GM12878 (cell line): ENCODE data around the gene COMMD1. TPM values are rescaled to one million over a fixed set of nuclear protein-coding genes. Genes with fewer than 3 reads are reported as not detected.

Experiments used
- ATAC-seq: fragments of 200-7000 bp; cut with Tn5 transposase; 3 replicates; pipeline ENCODE4 v1.9.1; 2020; ENCODE audit warnings: mild to moderate bottlenecking, moderate library complexity
- BruUV-seq: library from RNA; stranded (reverse); fragments of 400-500 nt; replicated peaks from 2 replicates; lab custom pipeline; 2021; lab: Mats Ljungman, UMichigan
- CTCF ChIA-PET: fragments of 300-600 bp; sonication (Branson Sonifier 250); formaldehyde crosslinking; extraction: SDS; loops from one replicate; lab custom pipeline; 2021; ENCODE audit warnings: inconsistent platforms; lab: Yijun Ruan, JAX
- POLR2A ChIA-PET: fragments of 350-600 bp; formaldehyde crosslinking; extraction: SDS; loops from one replicate; lab custom pipeline; 2021; ENCODE audit warnings: inconsistent platforms; lab: Charles Lee
- RAD21 ChIA-PET: fragments of 300-600 bp; sonication (Branson Sonifier 250); formaldehyde crosslinking; loops from one replicate; lab custom pipeline; 2023; ENCODE audit warnings: antibody characterized with exemption; ENCODE audit not compliant: unreplicated experiment; lab: Charles Lee
- SMC1A ChIA-PET: fragments of 300-600 bp; sonication (Branson Sonifier 250); formaldehyde crosslinking; loops from one replicate; lab custom pipeline; 2023; ENCODE audit not compliant: unreplicated experiment, uncharacterized antibody; lab: Charles Lee
- DNase-seq: peaks from one replicate; pipeline ENCODE4 v3.0.0-alpha.2; 2011; ENCODE audit warnings: low read depth, low spot score
- FAIRE-seq: peaks from 3 replicates; lab custom pipeline; 2011; peaks lifted over from hg19 to GRCh38; lab: Jason Lieb, UNC
- H2AFZ ChIP-seq: 2 replicates; pipeline ENCODE4 v1.6.0; 2011; ENCODE audit warnings: low read depth, low read length, control low read depth; ENCODE audit not compliant: control insufficient read depth
- H3K27ac ChIP-seq: 2 replicates; pipeline ENCODE4 v1.5.1; 2011; ENCODE audit warnings: control low read depth; ENCODE audit not compliant: control insufficient read depth, insufficient read depth
- H3K27me3 ChIP-seq, 2 experiments: replicated peaks in 1 of 2; 2 replicates each; pipeline versions ENCODE4 v1.6.0 to v1.6.1; 2011; ENCODE audit warnings: low read length in 1 of 2; ENCODE audit not compliant: control insufficient read depth in 2 of 2, insufficient read depth in 2 of 2
- H3K36me3 ChIP-seq, 2 experiments: 2 replicates each; pipeline ENCODE4 v1.5.1; 2011; ENCODE audit warnings: low read length in 1 of 2; ENCODE audit not compliant: control insufficient read depth in 2 of 2, insufficient read depth in 2 of 2
- H3K4me1 ChIP-seq: 2 replicates; pipeline ENCODE4 v1.6.1; 2011; ENCODE audit warnings: mild to moderate bottlenecking, low read length, moderate library complexity, mixed read lengths; ENCODE audit not compliant: control insufficient read depth, insufficient read depth
- H3K4me2 ChIP-seq: 2 replicates; pipeline ENCODE4 v1.6.0; 2011; ENCODE audit warnings: control low read depth; ENCODE audit not compliant: control insufficient read depth, insufficient read depth
- H3K4me3 ChIP-seq: fragments of 200-600 bp; sonication (generic); 2 replicates; pipeline ENCODE4 v1.5.1; 2016
- H3K79me2 ChIP-seq: 2 replicates; pipeline ENCODE4 v1.6.0; 2011; ENCODE audit warnings: low read length; ENCODE audit not compliant: control insufficient read depth, insufficient read depth
- H3K9ac ChIP-seq: 2 replicates; pipeline ENCODE4 v1.8.0; 2011; ENCODE audit warnings: low read length, control low read depth, mixed read lengths; ENCODE audit not compliant: control insufficient read depth, insufficient read depth
- H3K9me3 ChIP-seq: replicated peaks from 3 replicates; pipeline ENCODE4 v1.5.1; 2011; ENCODE audit warnings: mild to moderate bottlenecking, low read length; ENCODE audit not compliant: control insufficient read depth, insufficient read depth
- H4K20me1 ChIP-seq: 2 replicates; pipeline ENCODE4 v1.6.0; 2011; ENCODE audit not compliant: control insufficient read depth, insufficient read depth
- ATF7 ChIP-seq: fragments of 450-650 bp; IDR thresholded peaks from 2 replicates; pipeline ENCODE4 v1.6.1; 2016; ENCODE audit warnings: low read depth, mild to moderate bottlenecking
- FOXK2 ChIP-seq: fragments of 450-650 bp; IDR thresholded peaks from 2 replicates; pipeline ENCODE4 v1.6.1; 2017; ENCODE audit warnings: mild to moderate bottlenecking, moderate library complexity
- NFYA ChIP-seq: IDR thresholded peaks from 2 replicates; pipeline ENCODE4 v1.6.1; 2011; ENCODE audit warnings: low read depth, mild to moderate bottlenecking, low read length, improper control_type of control experiment, borderline replicate concordance
- NR2C1 ChIP-seq: fragments of 450-650 bp; IDR thresholded peaks from 2 replicates; pipeline ENCODE4 v1.6.1; 2017; ENCODE audit warnings: antibody characterized with exemption, mild to moderate bottlenecking, moderate library complexity
- RAD21 ChIP-seq: IDR thresholded peaks from 2 replicates; pipeline ENCODE4 v1.6.1; 2011; ENCODE audit warnings: mild to moderate bottlenecking, low read depth, low read length, moderate library complexity; ENCODE audit not compliant: insufficient read depth
- SMAD5 ChIP-seq: IDR thresholded peaks from 2 replicates; pipeline ENCODE4 v1.6.1; 2016; ENCODE audit warnings: antibody characterized with exemption, low read depth
- TAF1 ChIP-seq: IDR thresholded peaks from 2 replicates; pipeline ENCODE4 v1.6.1; 2011; ENCODE audit warnings: mild to moderate bottlenecking, low read depth, low read length, borderline replicate concordance
- TBL1XR1 ChIP-seq: IDR thresholded peaks from 2 replicates; pipeline ENCODE4 v1.6.1; 2012; ENCODE audit warnings: low read depth, low read length, improper control_type of control experiment
- TCF3 ChIP-seq: IDR thresholded peaks from 2 replicates; pipeline ENCODE4 v1.6.1; 2012; ENCODE audit warnings: low read depth, mild to moderate bottlenecking, low read length, borderline replicate concordance; ENCODE audit not compliant: insufficient read depth
- ZNF384 ChIP-seq: IDR thresholded peaks from 2 replicates; pipeline ENCODE4 v1.6.1; 2012; ENCODE audit warnings: low read depth, mild to moderate bottlenecking, low read length, improper control_type of control experiment, borderline replicate concordance
- ZNF622 ChIP-seq: fragments of 450-650 bp; IDR thresholded peaks from 2 replicates; pipeline ENCODE4 v1.6.1; 2017; ENCODE audit warnings: mild to moderate bottlenecking, inconsistent platforms
- ZZZ3 ChIP-seq: IDR thresholded peaks from 2 replicates; pipeline ENCODE4 v1.6.1; 2011; ENCODE audit warnings: low read depth; ENCODE audit not compliant: control insufficient read depth, insufficient read length
- WGBS: methylation state at CpG from one replicate; pipeline ENCODE4 v1.1.6; 2016; ENCODE audit warnings: low lambda C conversion rate; ENCODE audit not compliant: insufficient replicate concordance, insufficient coverage; ENCODE audit errors: missing lambda C conversion rate; 5-methylcytosine and 5-hydroxymethylcytosine counted together
- in situ Hi-C: fragments of 300-500 bp; cut with MboI; formaldehyde crosslinking; loops from 9 replicates; pipeline ENCODE4 v1.14.3; 2018; ENCODE audit warnings: mixed read lengths
- intact Hi-C: fragments of 100-400 bp; cut with micrococcal nuclease; formaldehyde crosslinking; loops from one replicate; pipeline ENCODE4 v1.14.2; 2022; ENCODE audit not compliant: unreplicated experiment
- polyA plus RNA-seq, 11 experiments: library from polyadenylated mRNA; depleted of rRNA in 4 of 11; unstranded in 6 of 11; stranded (reverse) in 5 of 11; fragments of >200 nt; fragmentation: Nextera tagmentation in 4 of 11; fragmentation: Illumina TruSeq in 1 of 11; extraction: Ambion mirVana in 4 of 11; extraction: Trizol in 1 of 11; gene quantifications; 1 replicate in 1 of 11; 2 replicates in 10 of 11; pipeline versions ENCODE4 v1.2.1 to v1.2.3, GENCODE V29; 2011 to 2016; ENCODE audit warnings: inconsistent platforms in 2 of 11, missing spikeins in 2 of 11, low read depth in 1 of 11
- total RNA-seq, 4 experiments: library from RNA; depleted of rRNA in 3 of 4; stranded (reverse); fragments of >200 nt in 3 of 4; fragmentation: Illumina TruSeq in 1 of 4; extraction: Trizol in 1 of 4; gene quantifications; 2 replicates each; pipeline versions ENCODE4 v1.2.1 to v1.2.3, GENCODE V29; 2013 to 2021
- TF ChIP-seq, protein P1 (sequence below): fragments of 150-350 bp; IDR thresholded peaks from 2 replicates; pipeline ENCODE4 v1.6.1; 2016; ENCODE audit warnings: low read depth, low read length
- TF ChIP-seq, protein P2 (sequence below): fragments of 450-650 bp; IDR thresholded peaks from 2 replicates; pipeline ENCODE4 v1.6.1; 2017; ENCODE audit warnings: mild to moderate bottlenecking
- TF ChIP-seq, protein P3 (sequence below): fragments of 450-650 bp; IDR thresholded peaks from 2 replicates; pipeline ENCODE4 v1.6.1; 2017; ENCODE audit warnings: mild to moderate bottlenecking, low read depth, inconsistent platforms; ENCODE audit not compliant: poor library complexity, severe bottlenecking

COMMD1 gene
- total and polyA plus RNA-seq, 10 of the 15 experiments (the other 5 are each of a cell fraction or from before 2014, with no cell fraction given), result 39.7 to 210 (median 53.7) TPM

DNA sequence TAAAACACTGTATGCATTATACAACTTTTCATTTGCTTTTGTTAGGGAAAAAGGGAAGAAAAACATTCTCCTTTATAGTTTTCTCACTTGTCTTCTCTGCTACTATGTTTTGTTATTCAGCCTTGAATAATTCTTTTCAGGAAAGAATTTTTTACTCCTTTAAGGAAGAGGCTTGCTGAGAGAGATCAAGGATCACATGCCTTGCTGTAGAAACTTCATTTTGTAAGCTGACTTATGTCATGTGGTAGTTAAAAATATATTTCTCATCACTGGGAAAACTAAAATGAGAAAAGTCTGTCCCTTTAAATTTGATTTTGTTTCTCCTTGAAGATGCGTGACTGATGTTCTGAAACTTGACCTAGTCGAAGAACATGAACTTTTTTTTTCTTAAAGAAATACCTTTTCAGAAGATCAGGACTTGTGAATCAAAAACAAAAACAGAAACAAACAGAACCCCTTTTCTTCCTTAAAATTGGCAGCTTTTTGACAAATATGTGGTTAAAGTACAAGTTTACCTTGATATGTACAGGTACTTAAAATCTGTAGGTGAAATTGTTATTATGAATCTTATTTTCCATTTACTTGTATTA lies 145.1 kb downstream of the COMMD1 start:
- intact Hi-C loops, result no loop called here
- Histone ChIP-seq H4K20me1 (no peaks in the 10 kb centered on the region), H3K9ac (peak overlapping the region; percentile 26; the same call in 1 of the 2 replicates), H3K27me3 (no peaks in the 10 kb centered on the region), H3K9me3 (no peaks in the 10 kb centered on the region; the same call in 2 of the 3 replicates), H2AFZ (no peak overlapping the region), H3K36me3 (no peaks in the 10 kb centered on the region), H3K4me3 (no peak overlapping the region), H3K4me1 (peaks cover 26% of the 10 kb centered on the region), H3K79me2 (no peaks in the 10 kb centered on the region; the same call in none of the 2 replicates), H3K27ac (peak overlapping the region; percentile 38), H3K4me2 (no peak overlapping the region)
- RAD21 ChIA-PET, result interaction anchor here (3.2 kb wide), 1 partner anchor 11 kb away, joined by 20 read pairs; no protein-coding TSS in a partner anchor
- no TSS peak for BruUV-seq
- POLR2A ChIA-PET, result interaction anchor here (0.6 to 1.6 kb wide), 4 partner anchors 9 to 271 kb away, joined by 3 to 13 read pairs (median 4); no protein-coding TSS in a partner anchor
- DNase-seq (no peak), ATAC-seq (no peak), FAIRE-seq (no peak)
- SMC1A ChIA-PET, result interaction anchor here (0.8 to 8.5 kb wide), 8 partner anchors 8 to 51 kb away, joined by 3 to 66 read pairs (median 5); no protein-coding TSS in a partner anchor
- CTCF ChIA-PET, result interaction anchor here (0.6 to 1.6 kb wide), 3 partner anchors 9 to 892 kb away, joined by 3 to 4 read pairs (median 3); no protein-coding TSS in a partner anchor
- in situ Hi-C loops, result no loop called here
- 68% methylated on average over 2 of the region's 2 CpGs for WGBS
- TF ChIP-seq, protein P1, sequence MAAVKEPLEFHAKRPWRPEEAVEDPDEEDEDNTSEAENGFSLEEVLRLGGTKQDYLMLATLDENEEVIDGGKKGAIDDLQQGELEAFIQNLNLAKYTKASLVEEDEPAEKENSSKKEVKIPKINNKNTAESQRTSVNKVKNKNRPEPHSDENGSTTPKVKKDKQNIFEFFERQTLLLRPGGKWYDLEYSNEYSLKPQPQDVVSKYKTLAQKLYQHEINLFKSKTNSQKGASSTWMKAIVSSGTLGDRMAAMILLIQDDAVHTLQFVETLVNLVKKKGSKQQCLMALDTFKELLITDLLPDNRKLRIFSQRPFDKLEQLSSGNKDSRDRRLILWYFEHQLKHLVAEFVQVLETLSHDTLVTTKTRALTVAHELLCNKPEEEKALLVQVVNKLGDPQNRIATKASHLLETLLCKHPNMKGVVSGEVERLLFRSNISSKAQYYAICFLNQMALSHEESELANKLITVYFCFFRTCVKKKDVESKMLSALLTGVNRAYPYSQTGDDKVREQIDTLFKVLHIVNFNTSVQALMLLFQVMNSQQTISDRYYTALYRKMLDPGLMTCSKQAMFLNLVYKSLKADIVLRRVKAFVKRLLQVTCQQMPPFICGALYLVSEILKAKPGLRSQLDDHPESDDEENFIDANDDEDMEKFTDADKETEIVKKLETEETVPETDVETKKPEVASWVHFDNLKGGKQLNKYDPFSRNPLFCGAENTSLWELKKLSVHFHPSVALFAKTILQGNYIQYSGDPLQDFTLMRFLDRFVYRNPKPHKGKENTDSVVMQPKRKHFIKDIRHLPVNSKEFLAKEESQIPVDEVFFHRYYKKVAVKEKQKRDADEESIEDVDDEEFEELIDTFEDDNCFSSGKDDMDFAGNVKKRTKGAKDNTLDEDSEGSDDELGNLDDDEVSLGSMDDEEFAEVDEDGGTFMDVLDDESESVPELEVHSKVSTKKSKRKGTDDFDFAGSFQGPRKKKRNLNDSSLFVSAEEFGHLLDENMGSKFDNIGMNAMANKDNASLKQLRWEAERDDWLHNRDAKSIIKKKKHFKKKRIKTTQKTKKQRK, result no peak
- TF ChIP-seq NFYA, result no peak
- no peak for TF ChIP-seq RAD21
- no peak for TF ChIP-seq TCF3
- TF ChIP-seq NR2C1, result no peak
- no peak for TF ChIP-seq SMAD5
- TF ChIP-seq ZNF384, result peak; percentile 84
- TF ChIP-seq, protein P2, sequence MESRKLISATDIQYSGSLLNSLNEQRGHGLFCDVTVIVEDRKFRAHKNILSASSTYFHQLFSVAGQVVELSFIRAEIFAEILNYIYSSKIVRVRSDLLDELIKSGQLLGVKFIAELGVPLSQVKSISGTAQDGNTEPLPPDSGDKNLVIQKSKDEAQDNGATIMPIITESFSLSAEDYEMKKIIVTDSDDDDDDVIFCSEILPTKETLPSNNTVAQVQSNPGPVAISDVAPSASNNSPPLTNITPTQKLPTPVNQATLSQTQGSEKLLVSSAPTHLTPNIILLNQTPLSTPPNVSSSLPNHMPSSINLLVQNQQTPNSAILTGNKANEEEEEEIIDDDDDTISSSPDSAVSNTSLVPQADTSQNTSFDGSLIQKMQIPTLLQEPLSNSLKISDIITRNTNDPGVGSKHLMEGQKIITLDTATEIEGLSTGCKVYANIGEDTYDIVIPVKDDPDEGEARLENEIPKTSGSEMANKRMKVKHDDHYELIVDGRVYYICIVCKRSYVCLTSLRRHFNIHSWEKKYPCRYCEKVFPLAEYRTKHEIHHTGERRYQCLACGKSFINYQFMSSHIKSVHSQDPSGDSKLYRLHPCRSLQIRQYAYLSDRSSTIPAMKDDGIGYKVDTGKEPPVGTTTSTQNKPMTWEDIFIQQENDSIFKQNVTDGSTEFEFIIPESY, result no peak
- TF ChIP-seq ATF7, result 0 out of 2 replicates have a peak, but pooled peaks have one; percentile 23
- no peak for TF ChIP-seq TBL1XR1
- no peak for TF ChIP-seq ZNF622
- TF ChIP-seq FOXK2, result no peak
- TF ChIP-seq, protein P3, sequence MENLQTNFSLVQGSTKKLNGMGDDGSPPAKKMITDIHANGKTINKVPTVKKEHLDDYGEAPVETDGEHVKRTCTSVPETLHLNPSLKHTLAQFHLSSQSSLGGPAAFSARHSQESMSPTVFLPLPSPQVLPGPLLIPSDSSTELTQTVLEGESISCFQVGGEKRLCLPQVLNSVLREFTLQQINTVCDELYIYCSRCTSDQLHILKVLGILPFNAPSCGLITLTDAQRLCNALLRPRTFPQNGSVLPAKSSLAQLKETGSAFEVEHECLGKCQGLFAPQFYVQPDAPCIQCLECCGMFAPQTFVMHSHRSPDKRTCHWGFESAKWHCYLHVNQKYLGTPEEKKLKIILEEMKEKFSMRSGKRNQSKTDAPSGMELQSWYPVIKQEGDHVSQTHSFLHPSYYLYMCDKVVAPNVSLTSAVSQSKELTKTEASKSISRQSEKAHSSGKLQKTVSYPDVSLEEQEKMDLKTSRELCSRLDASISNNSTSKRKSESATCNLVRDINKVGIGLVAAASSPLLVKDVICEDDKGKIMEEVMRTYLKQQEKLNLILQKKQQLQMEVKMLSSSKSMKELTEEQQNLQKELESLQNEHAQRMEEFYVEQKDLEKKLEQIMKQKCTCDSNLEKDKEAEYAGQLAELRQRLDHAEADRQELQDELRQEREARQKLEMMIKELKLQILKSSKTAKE, result no peak
- no peak for TF ChIP-seq TAF1
- TF ChIP-seq ZZZ3, result no peak
